Fibroblast of pulmonary artery (primary cell): ENCODE results near the gene HLA-DQB2.

Experiments used
- DNase-seq: peaks from one replicate; pipeline ENCODE4 v3.0.0-alpha.2; 2010; ENCODE audit warnings: low read depth
- H3K4me3 ChIP-seq: replicated peaks from 2 replicates; pipeline ENCODE4 v1.5.1; 2011; ENCODE audit warnings: low read depth, mild to moderate bottlenecking, control low read depth, low read length, moderate library complexity
- TF ChIP-seq, protein P1 (sequence below): IDR thresholded peaks from 2 replicates; pipeline ENCODE4 v1.5.1; 2011; ENCODE audit warnings: mild to moderate bottlenecking, control low read depth, low read length, inconsistent platforms; ENCODE audit errors: missing control alignments

Gene HLA-DQB2

DNA sequence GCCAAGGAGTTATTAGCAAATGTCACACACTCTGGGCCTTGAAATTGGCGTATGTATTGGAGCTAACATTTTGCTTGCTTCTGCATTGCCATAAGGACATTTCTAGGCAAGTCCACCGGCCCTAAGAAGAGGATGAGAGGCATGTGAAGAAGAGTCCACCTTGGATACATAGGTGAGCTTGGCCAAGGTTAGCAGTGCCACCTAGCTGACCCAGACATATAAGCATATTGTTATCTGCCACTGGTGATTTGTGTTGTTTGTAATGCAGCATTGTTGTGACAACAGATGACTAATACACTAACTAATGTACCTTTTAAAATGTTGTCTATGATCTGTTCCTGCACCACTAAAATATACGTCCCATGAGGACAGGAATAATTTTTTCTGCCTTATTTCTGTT is 46.9 kb downstream of the HLA-DQB2 start:
- H3K4me3 ChIP-seq: no peak overlapping the region
- no peak for DNase-seq
- TF ChIP-seq, protein P1, sequence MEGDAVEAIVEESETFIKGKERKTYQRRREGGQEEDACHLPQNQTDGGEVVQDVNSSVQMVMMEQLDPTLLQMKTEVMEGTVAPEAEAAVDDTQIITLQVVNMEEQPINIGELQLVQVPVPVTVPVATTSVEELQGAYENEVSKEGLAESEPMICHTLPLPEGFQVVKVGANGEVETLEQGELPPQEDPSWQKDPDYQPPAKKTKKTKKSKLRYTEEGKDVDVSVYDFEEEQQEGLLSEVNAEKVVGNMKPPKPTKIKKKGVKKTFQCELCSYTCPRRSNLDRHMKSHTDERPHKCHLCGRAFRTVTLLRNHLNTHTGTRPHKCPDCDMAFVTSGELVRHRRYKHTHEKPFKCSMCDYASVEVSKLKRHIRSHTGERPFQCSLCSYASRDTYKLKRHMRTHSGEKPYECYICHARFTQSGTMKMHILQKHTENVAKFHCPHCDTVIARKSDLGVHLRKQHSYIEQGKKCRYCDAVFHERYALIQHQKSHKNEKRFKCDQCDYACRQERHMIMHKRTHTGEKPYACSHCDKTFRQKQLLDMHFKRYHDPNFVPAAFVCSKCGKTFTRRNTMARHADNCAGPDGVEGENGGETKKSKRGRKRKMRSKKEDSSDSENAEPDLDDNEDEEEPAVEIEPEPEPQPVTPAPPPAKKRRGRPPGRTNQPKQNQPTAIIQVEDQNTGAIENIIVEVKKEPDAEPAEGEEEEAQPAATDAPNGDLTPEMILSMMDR: no peak

DNA sequence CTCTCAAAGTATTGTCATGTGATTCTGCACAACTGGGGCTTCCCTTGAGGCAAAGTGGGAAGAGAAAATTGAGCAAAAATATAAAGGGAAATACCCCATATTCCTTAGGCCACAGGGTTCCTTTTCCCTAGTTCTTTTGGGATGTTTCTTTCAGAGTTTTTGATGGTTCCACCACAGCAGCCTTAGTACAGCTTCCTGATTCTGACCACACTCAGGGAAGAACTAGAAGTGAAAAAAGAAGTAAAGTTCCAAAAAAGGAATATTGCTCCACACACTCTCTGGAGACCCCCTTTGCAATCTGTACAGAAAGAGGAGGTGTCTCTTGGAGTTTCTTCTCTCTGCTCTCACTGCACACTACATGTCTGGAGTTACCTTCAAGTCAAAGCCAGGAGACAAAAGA is 50.1 kb downstream of the HLA-DQB2 start:
- TF ChIP-seq, protein P1: no peak
- DNase-seq: no peak
- H3K4me3 ChIP-seq: no peak overlapping the region

DNA sequence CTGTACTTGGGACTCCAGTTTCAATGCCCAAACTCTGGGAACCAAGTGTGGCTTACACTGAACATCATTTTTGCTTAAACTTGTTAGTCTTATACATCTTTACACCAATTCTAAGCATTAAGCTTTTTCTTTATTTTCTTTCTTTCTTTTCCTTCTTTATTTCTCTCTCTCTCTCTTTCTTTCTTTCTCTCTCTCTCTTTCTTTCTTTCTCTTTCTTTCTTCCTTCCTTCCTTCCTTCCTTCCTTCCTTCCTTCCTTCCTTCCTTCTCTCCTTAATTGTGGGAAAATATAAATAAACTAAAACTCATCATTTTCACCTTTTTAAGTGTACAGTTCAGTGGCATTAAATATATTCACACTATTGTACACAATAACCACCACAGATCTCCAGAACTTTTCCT is 53.7 kb downstream of the HLA-DQB2 start:
- H3K4me3 ChIP-seq: no peak overlapping the region
- TF ChIP-seq, protein P1: no peak
- DNase-seq: no peak
